ENCODE data around the gene HS3ST3A1.

The HS3ST3A1 gene

GRCh38 chr17:13457783-13458182, 143.9 kb downstream of the HS3ST3A1 start:
- Histone ChIP-seq H3K27ac (ENCODE audit: low read depth, low read length, poor library complexity, severe bottlenecking) (no peak overlapping the region), H3K36me3 (ENCODE audit: insufficient read depth, low read length) (no peaks in the 10 kb centered on the region), H4K20me1 (ENCODE audit: insufficient read depth, low read length) (no peaks in the 10 kb centered on the region), H3K4me1 (ENCODE audit: insufficient read depth, low read length, severe bottlenecking) (no peaks in the 10 kb centered on the region), H3K4me2 (ENCODE audit: low read length) (no peak overlapping the region), H3K9ac (ENCODE audit: low read length) (no peak overlapping the region), H3K9me3 (ENCODE audit: low read length) (no peaks in the 10 kb centered on the region), H2AFZ (ENCODE audit: low read length) (no peak overlapping the region), H3K4me3 (ENCODE audit: low read depth, low read length, poor library complexity, severe bottlenecking) (no peak overlapping the region), H3K9me2 (ENCODE audit: low read depth, low read length) (no peaks in the 10 kb centered on the region), H3K27me3 (ENCODE audit: insufficient read depth, low read length) (0 out of 2 replicates have a peak, but pooled peaks cover 6% of the 10 kb centered on the region), H3K79me2 (ENCODE audit: insufficient read depth, low read length) (no peaks in the 10 kb centered on the region), H3F3A (ENCODE audit: insufficient read depth, low read length) (no peaks in the 10 kb centered on the region)
- TF ChIP-seq EZH2 (IDR thresholded peaks at IDR 0.05; ENCODE audit: borderline replicate concordance, low read length) = no peak
- no peak for TF ChIP-seq CTCF (IDR thresholded peaks at IDR 0.05; ENCODE audit: low read length)
